Neural cell (in vitro differentiated cells): Measurements from ENCODE around the gene RBM20. TPM values are rescaled to one million over a fixed set of nuclear protein-coding genes. Genes with fewer than 3 reads are reported as not detected.

Experiments used
- H2AFZ ChIP-seq: fragments of 200-600, 300-800 bp; sonication (generic), shearing (Covaris generic); 2 replicates; pipeline ENCODE4 v1.6.0; 2014; ENCODE audit warnings: low read depth, mild to moderate bottlenecking, antibody characterized with exemption, low read length, moderate library complexity
- H3F3A ChIP-seq: fragments of 200-600 bp; shearing (Covaris generic); 2 replicates; pipeline ENCODE4 v1.6.1; 2016; ENCODE audit warnings: mild to moderate bottlenecking, moderate library complexity, mixed read lengths, antibody characterized with exemption, low read length; ENCODE audit not compliant: insufficient read depth, poor library complexity, severe bottlenecking
- H3K27ac ChIP-seq: fragments of 200-600, 300-800 bp; sonication (generic), shearing (Covaris generic); 2 replicates; pipeline ENCODE4 v1.5.1; 2014; ENCODE audit warnings: mild to moderate bottlenecking, low read length, moderate library complexity
- H3K27me3 ChIP-seq: fragments of 300-800, 200-600 bp; sonication (generic), shearing (Covaris generic); 2 replicates; pipeline ENCODE4 v1.6.0; 2014; ENCODE audit warnings: mild to moderate bottlenecking, low read depth, low read length, moderate library complexity; ENCODE audit not compliant: insufficient read depth
- H3K36me3 ChIP-seq: fragments of 300-800, 200-600 bp; sonication (generic), shearing (Covaris generic); 2 replicates; pipeline ENCODE4 v1.5.1; 2014; ENCODE audit warnings: mild to moderate bottlenecking, antibody characterized with exemption, low read length, moderate library complexity; ENCODE audit not compliant: insufficient read depth
- H3K4me2 ChIP-seq: fragments of 300-800, 200-600 bp; sonication (generic), shearing (Covaris generic); 2 replicates; pipeline ENCODE4 v1.6.0; 2014; ENCODE audit warnings: mild to moderate bottlenecking, low read length
- H3K4me3 ChIP-seq: fragments of 300-800, 200-600 bp; sonication (generic), shearing (Covaris generic); 2 replicates; pipeline ENCODE4 v1.5.1; 2014; ENCODE audit warnings: mild to moderate bottlenecking, low read length, moderate library complexity
- H3K79me2 ChIP-seq: fragments of 200-600 bp; shearing (Covaris generic); replicated peaks from 2 replicates; pipeline ENCODE4 v1.6.0; 2014; ENCODE audit warnings: mild to moderate bottlenecking, low read length, moderate library complexity; ENCODE audit not compliant: insufficient read depth
- H3K9ac ChIP-seq: fragments of 300-800, 200-600 bp; sonication (generic), shearing (Covaris generic); 2 replicates; pipeline ENCODE4 v1.6.1; 2016; ENCODE audit warnings: mild to moderate bottlenecking, low read length, mixed read lengths
- H3K9me2 ChIP-seq: fragments of 200-600 bp; shearing (Covaris generic); 2 replicates; pipeline ENCODE4 v1.6.1; 2016; ENCODE audit warnings: mild to moderate bottlenecking, low read length, mixed read lengths; ENCODE audit not compliant: insufficient read depth
- H3K9me3 ChIP-seq: fragments of 200-600, 300-800 bp; sonication (generic), shearing (Covaris generic); 2 replicates; pipeline ENCODE4 v1.6.1; 2016; ENCODE audit warnings: mild to moderate bottlenecking, mixed run types, low read length, moderate library complexity, mixed read lengths
- H4K20me1 ChIP-seq: fragments of 200-600 bp; shearing (Covaris generic); 2 replicates; pipeline ENCODE4 v1.6.1; 2016; ENCODE audit warnings: mild to moderate bottlenecking, mixed run types; ENCODE audit not compliant: insufficient read depth
- EP300 ChIP-seq: fragments of 450-650 bp; conservative IDR thresholded peaks from 2 replicates; pipeline ENCODE4 v1.6.1; 2014; ENCODE audit warnings: antibody characterized with exemption, mild to moderate bottlenecking, moderate library complexity; ENCODE audit not compliant: poor library complexity, severe bottlenecking
- EZH2 ChIP-seq: fragments of 200-600, 300-800 bp; shearing (Covaris generic), sonication (generic); IDR thresholded peaks from 2 replicates; pipeline ENCODE4 v1.6.1; 2014; ENCODE audit warnings: antibody characterized with exemption, low read length, borderline replicate concordance, mild to moderate bottlenecking; ENCODE audit not compliant: insufficient read depth, poor library complexity, severe bottlenecking
- MXI1 ChIP-seq: fragments of 450-650 bp; conservative IDR thresholded peaks from 2 replicates; pipeline ENCODE4 v1.6.1; 2014; ENCODE audit warnings: antibody characterized with exemption, mild to moderate bottlenecking; ENCODE audit not compliant: poor library complexity, severe bottlenecking
- POLR2AphosphoS5 ChIP-seq: IDR thresholded peaks from 2 replicates; pipeline ENCODE4 v1.6.1; 2012
- RAD21 ChIP-seq: fragments of 450-650 bp; conservative IDR thresholded peaks from 2 replicates; pipeline ENCODE4 v1.6.1; 2014; ENCODE audit warnings: antibody characterized with exemption, mild to moderate bottlenecking, moderate library complexity
- SMC3 ChIP-seq: fragments of 450-650 bp; conservative IDR thresholded peaks from 2 replicates; pipeline ENCODE4 v1.6.1; 2014; ENCODE audit warnings: antibody characterized with exemption, mild to moderate bottlenecking, moderate library complexity; ENCODE audit not compliant: poor library complexity
- TAF1 ChIP-seq: IDR thresholded peaks from 2 replicates; pipeline ENCODE4 v1.6.1; 2012; ENCODE audit warnings: low read depth
- polyA plus RNA-seq: library from polyadenylated mRNA; depleted of rRNA; stranded (reverse); fragments of >200 nt; gene quantifications from 2 replicates; pipeline ENCODE4 v1.2.3, GENCODE V29; 2014
- TF ChIP-seq, protein P1 (sequence below): IDR thresholded peaks from 2 replicates; pipeline ENCODE4 v1.6.1; 2012; ENCODE audit warnings: borderline replicate concordance
- TF ChIP-seq, protein P2 (sequence below): fragments of 450-650 bp; IDR thresholded peaks from 2 replicates; pipeline ENCODE4 v1.5.1; 2014; ENCODE audit warnings: antibody characterized with exemption, mild to moderate bottlenecking, moderate library complexity; ENCODE audit not compliant: poor library complexity, severe bottlenecking

The RBM20 gene
- polyA plus RNA-seq, 1 donor from 2014 or later: 0.07 TPM

DNA sequence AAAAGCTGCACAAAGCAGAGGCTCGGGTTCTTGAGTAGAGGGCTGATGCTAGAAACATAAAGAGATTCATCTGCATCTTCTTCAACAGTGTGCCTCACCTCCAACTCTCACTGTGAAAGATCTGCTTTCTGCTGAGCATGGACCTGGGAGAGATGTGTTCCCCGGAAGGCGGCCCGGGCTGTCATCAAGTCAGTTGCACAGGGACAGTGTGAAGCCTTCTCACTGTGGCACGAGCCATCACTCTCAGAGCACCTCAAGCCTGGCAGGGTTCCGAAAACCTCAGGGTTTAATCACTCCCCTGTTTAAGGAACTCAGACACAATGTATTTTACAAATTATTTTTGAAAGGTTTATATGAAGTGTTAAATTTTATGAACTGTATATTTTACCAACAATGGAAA is 98.7 kb downstream of the RBM20 start:
- H3K27me3 ChIP-seq: no peaks in the 10 kb centered on the region
- no peak overlapping the region for H3K9ac ChIP-seq
- no peaks in the 10 kb centered on the region for H3K9me2 ChIP-seq
- H3K4me3 ChIP-seq: no peak overlapping the region
- no peaks in the 10 kb centered on the region for H3K79me2 ChIP-seq
- no peak overlapping the region for H3K27ac ChIP-seq
- H3K9me3 ChIP-seq: no peaks in the 10 kb centered on the region
- no peaks in the 10 kb centered on the region for H3F3A ChIP-seq
- TF ChIP-seq TAF1 (no peak), RAD21 (no peak), POLR2AphosphoS5 (no peak), MXI1 (no peak), EP300 (no peak), SMC3 (no peak), EZH2 (no peak)
- TF ChIP-seq, protein P1, sequence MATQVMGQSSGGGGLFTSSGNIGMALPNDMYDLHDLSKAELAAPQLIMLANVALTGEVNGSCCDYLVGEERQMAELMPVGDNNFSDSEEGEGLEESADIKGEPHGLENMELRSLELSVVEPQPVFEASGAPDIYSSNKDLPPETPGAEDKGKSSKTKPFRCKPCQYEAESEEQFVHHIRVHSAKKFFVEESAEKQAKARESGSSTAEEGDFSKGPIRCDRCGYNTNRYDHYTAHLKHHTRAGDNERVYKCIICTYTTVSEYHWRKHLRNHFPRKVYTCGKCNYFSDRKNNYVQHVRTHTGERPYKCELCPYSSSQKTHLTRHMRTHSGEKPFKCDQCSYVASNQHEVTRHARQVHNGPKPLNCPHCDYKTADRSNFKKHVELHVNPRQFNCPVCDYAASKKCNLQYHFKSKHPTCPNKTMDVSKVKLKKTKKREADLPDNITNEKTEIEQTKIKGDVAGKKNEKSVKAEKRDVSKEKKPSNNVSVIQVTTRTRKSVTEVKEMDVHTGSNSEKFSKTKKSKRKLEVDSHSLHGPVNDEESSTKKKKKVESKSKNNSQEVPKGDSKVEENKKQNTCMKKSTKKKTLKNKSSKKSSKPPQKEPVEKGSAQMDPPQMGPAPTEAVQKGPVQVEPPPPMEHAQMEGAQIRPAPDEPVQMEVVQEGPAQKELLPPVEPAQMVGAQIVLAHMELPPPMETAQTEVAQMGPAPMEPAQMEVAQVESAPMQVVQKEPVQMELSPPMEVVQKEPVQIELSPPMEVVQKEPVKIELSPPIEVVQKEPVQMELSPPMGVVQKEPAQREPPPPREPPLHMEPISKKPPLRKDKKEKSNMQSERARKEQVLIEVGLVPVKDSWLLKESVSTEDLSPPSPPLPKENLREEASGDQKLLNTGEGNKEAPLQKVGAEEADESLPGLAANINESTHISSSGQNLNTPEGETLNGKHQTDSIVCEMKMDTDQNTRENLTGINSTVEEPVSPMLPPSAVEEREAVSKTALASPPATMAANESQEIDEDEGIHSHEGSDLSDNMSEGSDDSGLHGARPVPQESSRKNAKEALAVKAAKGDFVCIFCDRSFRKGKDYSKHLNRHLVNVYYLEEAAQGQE: no peak
- TF ChIP-seq, protein P2, sequence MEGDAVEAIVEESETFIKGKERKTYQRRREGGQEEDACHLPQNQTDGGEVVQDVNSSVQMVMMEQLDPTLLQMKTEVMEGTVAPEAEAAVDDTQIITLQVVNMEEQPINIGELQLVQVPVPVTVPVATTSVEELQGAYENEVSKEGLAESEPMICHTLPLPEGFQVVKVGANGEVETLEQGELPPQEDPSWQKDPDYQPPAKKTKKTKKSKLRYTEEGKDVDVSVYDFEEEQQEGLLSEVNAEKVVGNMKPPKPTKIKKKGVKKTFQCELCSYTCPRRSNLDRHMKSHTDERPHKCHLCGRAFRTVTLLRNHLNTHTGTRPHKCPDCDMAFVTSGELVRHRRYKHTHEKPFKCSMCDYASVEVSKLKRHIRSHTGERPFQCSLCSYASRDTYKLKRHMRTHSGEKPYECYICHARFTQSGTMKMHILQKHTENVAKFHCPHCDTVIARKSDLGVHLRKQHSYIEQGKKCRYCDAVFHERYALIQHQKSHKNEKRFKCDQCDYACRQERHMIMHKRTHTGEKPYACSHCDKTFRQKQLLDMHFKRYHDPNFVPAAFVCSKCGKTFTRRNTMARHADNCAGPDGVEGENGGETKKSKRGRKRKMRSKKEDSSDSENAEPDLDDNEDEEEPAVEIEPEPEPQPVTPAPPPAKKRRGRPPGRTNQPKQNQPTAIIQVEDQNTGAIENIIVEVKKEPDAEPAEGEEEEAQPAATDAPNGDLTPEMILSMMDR: no peak
- no peak overlapping the region for H3K4me2 ChIP-seq
- no peak overlapping the region for H2AFZ ChIP-seq
- H3K36me3 ChIP-seq: no peaks in the 10 kb centered on the region
- H4K20me1 ChIP-seq: no peaks in the 10 kb centered on the region

DNA sequence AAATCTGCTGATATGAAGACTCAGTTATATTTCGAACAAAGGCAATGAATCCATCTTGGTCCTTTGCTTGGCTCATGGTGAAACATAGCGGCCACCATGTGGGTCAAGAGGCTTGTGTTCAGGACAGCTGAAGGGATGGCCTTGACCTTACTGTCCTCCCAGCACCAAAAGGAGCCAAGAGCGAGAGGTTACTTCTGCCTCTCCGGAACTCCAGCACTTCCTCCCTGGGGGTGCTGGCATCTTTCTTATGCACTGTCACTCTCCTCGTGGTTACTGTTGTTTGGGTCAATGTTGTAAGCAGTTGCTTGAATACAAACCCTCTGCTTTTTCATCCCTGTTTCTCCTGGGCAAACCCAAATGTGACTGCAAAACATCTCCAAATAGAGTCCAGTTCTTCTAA is 100.6 kb downstream of the RBM20 start:
- Histone ChIP-seq H3K79me2 (no peaks in the 10 kb centered on the region), H4K20me1 (no peaks in the 10 kb centered on the region), H3K27me3 (no peaks in the 10 kb centered on the region), H2AFZ (no peak overlapping the region), H3F3A (no peaks in the 10 kb centered on the region), H3K9ac (no peak overlapping the region), H3K36me3 (no peaks in the 10 kb centered on the region), H3K4me2 (no peak overlapping the region), H3K27ac (no peak overlapping the region), H3K9me2 (no peaks in the 10 kb centered on the region), H3K9me3 (peaks cover 5% of the 10 kb centered on the region), H3K4me3 (no peak overlapping the region)
- TF ChIP-seq POLR2AphosphoS5 (no peak), EZH2 (no peak), MXI1 (no peak), TAF1 (no peak), EP300 (no peak), RAD21 (no peak), SMC3 (no peak)
- TF ChIP-seq, protein P1: no peak
- TF ChIP-seq, protein P2: no peak
